Measurements from ENCODE around the gene EIF4E1B. TPM values are rescaled to one million over a fixed set of nuclear protein-coding genes. Genes with fewer than 3 reads are reported as not detected.

Gene EIF4E1B
- total RNA-seq, 4 donors from 2014 or later: not detected

- no peak for TF ChIP-seq CTCF (IDR thresholded peaks at IDR 0.05; ENCODE audit: low read depth)
Observed at GRCh38 chr5:176608937-176609723, 21.3 kb upstream of the EIF4E1B start.

- TF ChIP-seq CTCF (IDR thresholded peaks at IDR 0.05; ENCODE audit: low read depth): no peak
Observed at GRCh38 chr5:176609724-176610434, 20.6 kb upstream of the EIF4E1B start, which contains the start of gene GPRIN1. GPRIN1 (minus strand) TSS chr5:176610156; CDS start chr5:176599834, 10,322 bp downstream.

- no peak for TF ChIP-seq CTCF (IDR thresholded peaks at IDR 0.05; ENCODE audit: low read depth)
Observed at GRCh38 chr5:176610435-176610773, 20.1 kb upstream of the EIF4E1B start.

GRCh38 chr5:176611435-176611834 is 19.0 kb upstream of the EIF4E1B start:
- no peak for TF ChIP-seq CTCF (IDR thresholded peaks at IDR 0.05; ENCODE audit: low read depth)

- no peak for TF ChIP-seq CTCF (IDR thresholded peaks at IDR 0.05; ENCODE audit: low read depth)
Observed at GRCh38 chr5:176612008-176612407, 18.5 kb upstream of the EIF4E1B start.

GRCh38 chr5:176612855-176613254 is 17.6 kb upstream of the EIF4E1B start:
- TF ChIP-seq CTCF (IDR thresholded peaks at IDR 0.05; ENCODE audit: low read depth): no peak

- TF ChIP-seq CTCF (IDR thresholded peaks at IDR 0.05; ENCODE audit: low read depth): no peak
Observed at GRCh38 chr5:176614805-176615478, 15.5 kb upstream of the EIF4E1B start.
